ENCODE measurements around the gene ABHD18. TPM values are rescaled to one million over a fixed set of nuclear protein-coding genes. Genes with fewer than 3 reads are reported as not detected.
"Not testable (repeated sequence)": the region's sequence is repeated elsewhere in the genome, so short reads cannot be mapped to it uniquely, and the experiment has no call there.

The ABHD18 gene
- 10 to 100 TPM; 12.0 to 15.5 (median 12.6) TPM for polyA plus RNA-seq (ENCODE audit: insufficient read length in 4 of 4)

DNA sequence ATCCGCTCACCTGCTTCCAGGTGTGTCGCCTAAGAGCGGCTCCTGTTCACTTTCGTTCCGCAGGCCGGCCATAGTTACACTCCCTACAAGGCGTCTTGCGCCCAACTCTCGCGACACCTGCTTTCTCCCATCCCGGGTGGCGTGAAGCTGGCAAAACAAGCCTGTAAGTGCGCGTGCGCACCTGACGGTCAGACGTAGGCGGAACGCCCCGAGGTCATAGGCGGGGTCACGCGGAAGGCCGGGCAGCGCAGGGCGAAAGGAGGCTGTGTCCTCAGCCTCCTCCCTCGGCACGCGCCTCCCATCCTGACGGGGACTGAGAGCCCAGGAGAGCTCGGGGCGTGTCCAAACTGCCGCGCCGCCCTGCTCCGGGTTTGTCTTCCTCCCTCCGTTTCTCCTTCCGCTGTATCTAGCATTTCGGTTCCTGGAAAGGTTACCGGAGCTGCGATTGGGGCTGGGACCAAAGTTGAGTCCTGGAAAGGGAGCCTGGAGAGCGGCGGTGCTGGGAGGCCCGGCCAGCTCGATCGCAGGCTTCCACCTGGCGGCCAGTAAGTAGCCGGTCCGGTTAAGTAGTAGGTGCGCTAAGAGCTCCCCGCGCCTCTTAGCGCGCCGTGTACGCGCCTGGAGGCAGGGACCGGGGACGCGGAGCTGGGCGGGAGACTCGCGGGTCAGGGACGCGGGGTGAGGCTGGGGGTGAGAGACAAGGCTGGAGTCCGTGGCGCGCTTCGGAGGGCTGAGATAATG, at the start of gene ABHD18, which contains the start of gene MFSD8:
Gene ABHD18 (plus strand): TSS at position 345 of the 741 bp plus-strand sequence. CDS start 17,550 bp downstream, outside the sequence.
Gene MFSD8 (minus strand): TSS at position 112 of the 741 bp plus-strand sequence. CDS start 40 bp downstream, at position 72.
- DNase-seq (ENCODE audit: low read depth in 4 of 4, low spot score in 3 of 4): peak; percentile 91 to 98 (median 94)

- DNase-seq (ENCODE audit: low read depth in 4 of 4, low spot score in 3 of 4): no peak
Measured at GRCh38 chr4:127916512-127916911, 48.7 kb upstream of the ABHD18 start.

DNA sequence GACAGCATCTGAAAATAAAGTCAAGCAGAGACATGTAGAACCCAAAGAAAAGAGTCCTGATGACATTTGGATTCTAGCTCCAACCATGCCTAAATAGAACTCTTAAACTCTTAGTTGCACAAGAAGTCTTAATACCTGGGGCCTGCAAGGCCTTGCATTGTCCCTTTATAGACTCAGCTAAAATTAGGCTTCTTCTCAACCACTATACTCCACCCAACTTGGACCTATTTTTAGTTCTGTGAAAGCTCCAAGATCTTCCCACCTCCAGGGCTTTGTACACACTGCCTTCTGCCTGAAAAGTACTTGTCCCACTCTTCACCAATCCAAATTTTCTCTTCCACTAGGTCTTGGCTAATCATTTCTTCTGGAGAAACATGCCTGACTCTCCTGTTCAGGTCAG, 48.1 kb upstream of the ABHD18 start:
- no peak for DNase-seq (ENCODE audit: low read depth in 4 of 4, low spot score in 3 of 4)

DNA sequence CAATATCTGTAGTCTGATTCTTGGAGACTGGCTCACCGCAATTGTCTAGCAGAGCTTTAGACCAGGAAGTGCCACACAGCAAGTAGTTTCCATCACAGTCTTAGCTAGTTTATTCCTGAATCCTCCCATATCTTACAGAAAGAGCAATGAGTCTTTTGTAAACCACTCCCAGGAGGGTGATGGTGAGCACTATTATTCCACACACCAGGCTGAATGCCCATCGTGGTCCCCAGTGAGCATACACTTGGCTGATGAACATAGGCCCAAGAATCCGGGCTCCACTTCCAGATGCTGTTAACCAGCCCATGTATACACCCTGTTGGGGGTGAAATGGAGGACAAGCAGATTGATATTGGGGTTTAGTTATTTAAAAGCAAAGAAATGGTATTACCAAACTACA, 44.7 kb upstream of the ABHD18 start:
- DNase-seq (ENCODE audit: low read depth in 4 of 4, low spot score in 3 of 4): no peak

GRCh38 chr4:127922226-127922625, 43.0 kb upstream of the ABHD18 start:
- DNase-seq (ENCODE audit: low read depth in 4 of 4, low spot score in 3 of 4): no peak

DNA sequence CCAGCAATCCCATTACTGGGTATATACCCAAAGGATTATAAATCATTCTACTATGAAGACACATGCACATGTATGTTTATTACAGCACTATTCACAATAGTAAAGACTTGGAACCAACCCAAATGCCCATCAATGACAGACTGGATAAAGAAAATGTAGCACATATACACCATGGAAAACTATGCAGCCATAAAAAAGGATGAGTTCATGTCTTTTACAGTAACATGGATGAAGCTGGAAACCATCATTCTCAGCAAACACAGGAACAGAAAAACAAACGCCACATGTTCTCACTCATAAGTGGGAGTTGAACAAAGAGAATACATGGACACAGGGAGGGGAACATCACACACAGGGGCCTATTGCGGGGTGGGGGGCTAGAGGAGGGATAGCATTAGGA, 39.5 kb upstream of the ABHD18 start:
- DNase-seq (ENCODE audit: low read depth in 4 of 4, low spot score in 3 of 4): not testable (repeated sequence)

- DNase-seq (ENCODE audit: low read depth in 4 of 4, low spot score in 3 of 4): no peak
Measured at GRCh38 chr4:127930175-127930574, 35.0 kb upstream of the ABHD18 start.

DNA sequence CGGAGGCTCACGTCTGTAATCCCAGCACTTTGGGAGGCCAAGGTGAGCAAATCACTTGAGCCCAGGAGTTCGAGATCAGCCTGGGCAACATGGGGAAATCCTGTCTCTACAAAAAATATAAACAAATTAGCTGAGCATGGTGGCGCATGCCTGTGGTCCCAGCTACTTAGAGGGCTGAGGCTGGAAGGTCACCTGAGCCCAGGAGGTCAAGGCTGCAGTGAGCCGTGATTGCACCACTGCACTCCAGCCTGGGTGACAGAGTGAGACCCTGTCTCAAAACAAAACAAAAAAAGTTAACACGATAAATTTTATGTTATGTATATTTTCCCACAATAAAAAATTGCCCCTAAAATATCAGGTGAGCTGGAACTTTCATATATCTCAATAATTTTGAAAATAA, 33.4 kb upstream of the ABHD18 start:
- not testable (repeated sequence) for DNase-seq (ENCODE audit: low read depth in 4 of 4, low spot score in 3 of 4)

GRCh38 chr4:127936974-127937373, 28.2 kb upstream of the ABHD18 start:
- DNase-seq (ENCODE audit: low read depth in 4 of 4, low spot score in 3 of 4): no peak

GRCh38 chr4:127957105-127957504, 8.1 kb upstream of the ABHD18 start:
- no peak for DNase-seq (ENCODE audit: low read depth in 4 of 4, low spot score in 3 of 4)

DNA sequence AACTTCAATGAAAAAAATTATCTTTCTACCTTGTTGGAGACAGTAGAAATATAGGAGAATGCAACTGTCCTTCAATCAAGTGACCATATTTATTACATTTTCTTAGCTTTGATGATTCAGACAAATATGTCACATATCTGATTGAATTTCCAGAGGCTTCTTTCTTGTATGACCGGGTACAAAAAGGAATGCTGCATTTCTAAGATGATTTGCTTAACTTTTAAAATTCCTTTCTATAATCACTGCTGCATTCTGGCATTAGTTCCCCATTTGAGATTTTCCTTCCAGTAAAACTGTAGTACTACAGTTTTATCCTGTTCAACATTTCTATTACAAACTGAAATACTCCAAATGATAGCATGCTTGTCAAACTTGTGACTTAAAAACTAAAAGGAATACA, 5.4 kb upstream of the ABHD18 start:
- DNase-seq (ENCODE audit: low read depth in 4 of 4, low spot score in 3 of 4): no peak

- DNase-seq (ENCODE audit: low read depth in 4 of 4, low spot score in 3 of 4): not testable (repeated sequence)
Measured at GRCh38 chr4:127963633-127964398, 1.4 kb upstream of the ABHD18 start.

GRCh38 chr4:127964426-127965061, 662 bp upstream of the ABHD18 start:
- DNase-seq (ENCODE audit: low read depth in 4 of 4, low spot score in 3 of 4): not testable (repeated sequence)

GRCh38 chr4:127965803-127966175, 583 bp downstream of the ABHD18 start:
- DNase-seq (ENCODE audit: low read depth in 4 of 4, low spot score in 3 of 4): peak in 3 of 4 donors; percentile 23 to 38 (median 32)

DNA sequence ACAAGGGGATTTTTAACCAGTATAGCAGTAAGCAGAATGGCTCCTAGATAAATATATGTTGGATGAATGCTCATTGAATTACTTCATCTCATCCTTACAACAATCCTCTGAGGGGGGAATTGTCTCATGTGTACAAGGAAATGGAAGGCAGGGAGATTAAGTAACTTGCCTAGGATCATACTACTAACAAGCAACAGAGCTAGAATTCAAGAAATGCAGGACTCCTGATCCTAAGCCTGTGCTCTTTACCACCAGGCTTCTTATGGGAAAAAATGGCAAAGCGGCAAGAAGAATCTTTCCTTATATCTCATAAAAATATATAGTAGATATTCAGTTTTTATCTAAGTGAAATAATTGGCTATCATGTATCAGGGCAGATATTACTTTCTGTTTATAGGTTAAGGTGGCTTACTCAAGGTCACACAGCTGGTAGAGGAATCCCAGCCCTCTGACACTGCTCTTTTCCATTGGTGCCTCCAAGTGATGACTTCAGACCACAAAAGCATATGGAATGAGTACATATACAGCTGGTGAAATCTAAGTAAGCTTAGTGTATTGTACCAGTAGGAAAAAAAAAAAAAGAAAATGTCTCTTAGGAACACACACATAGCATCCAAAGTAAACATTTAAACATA, 2.1 kb downstream of the ABHD18 start:
- DNase-seq (ENCODE audit: low read depth in 4 of 4, low spot score in 3 of 4): no peak

GRCh38 chr4:127968586-127968985, 3.4 kb downstream of the ABHD18 start:
- no peak for DNase-seq (ENCODE audit: low read depth in 4 of 4, low spot score in 3 of 4)

- DNase-seq (ENCODE audit: low read depth in 4 of 4, low spot score in 3 of 4): not testable (repeated sequence)
Measured at GRCh38 chr4:127970925-127971324, 5.7 kb downstream of the ABHD18 start.

DNA sequence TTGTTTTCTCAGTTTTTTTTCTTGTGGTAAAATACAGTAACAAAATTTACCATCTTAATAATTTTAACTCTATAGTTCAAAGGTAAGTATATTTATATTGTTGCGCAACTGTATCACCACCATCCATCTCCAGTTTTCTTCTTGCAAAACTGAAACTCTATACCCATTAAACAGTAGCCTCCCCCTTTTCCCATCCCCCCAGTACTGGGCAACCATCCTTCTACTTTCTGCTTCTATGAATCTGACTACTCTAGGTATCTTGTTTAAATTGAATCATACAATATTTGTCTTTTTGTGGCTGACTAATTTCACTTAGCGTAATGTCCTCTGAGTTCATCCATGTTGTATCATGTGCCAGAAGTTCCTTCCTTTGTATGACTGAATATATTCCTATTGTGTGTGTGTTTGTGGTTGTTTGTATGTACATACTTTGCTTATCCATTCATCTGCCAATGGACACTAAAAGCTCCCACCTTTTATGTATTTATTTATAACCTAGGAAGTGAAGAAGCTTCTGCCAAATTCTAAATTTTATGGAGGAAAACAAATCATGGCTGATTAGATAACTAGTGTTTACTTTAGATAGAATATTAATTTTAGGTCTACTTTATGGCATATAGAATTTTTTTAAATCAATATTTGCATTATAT, 10.0 kb downstream of the ABHD18 start:
- DNase-seq (ENCODE audit: low read depth in 4 of 4, low spot score in 3 of 4): no peak

- DNase-seq (ENCODE audit: low read depth in 4 of 4, low spot score in 3 of 4): no peak
Measured at GRCh38 chr4:127978930-127979329, 13.7 kb downstream of the ABHD18 start.

DNA sequence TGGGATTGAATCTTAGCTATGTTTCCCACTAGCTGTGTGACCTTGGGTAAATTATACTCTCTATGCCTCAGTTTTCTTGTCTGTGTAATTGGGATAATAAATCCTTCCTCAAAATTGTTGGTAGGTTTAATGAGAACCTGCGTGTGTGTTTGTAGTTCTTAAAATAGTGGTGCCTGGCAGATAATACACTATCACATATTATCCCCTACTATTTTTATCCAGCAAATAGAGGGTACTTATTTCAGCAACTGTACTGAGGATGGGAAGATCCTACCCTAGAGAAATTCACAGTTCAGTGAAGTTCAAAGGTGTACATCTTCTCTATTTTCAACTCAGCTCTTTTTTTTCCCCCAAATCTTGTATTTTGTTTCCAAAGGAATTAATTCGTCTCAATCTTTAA, 17.2 kb downstream of the ABHD18 start:
- DNase-seq (ENCODE audit: low read depth in 4 of 4, low spot score in 3 of 4): no peak
